H1 (cell line): Measurements from ENCODE around the gene EEF2. TPM values are rescaled to one million over a fixed set of nuclear protein-coding genes. Genes with fewer than 3 reads are reported as not detected.

ENCODE experiments used
- TAF7 ChIP-seq: optimal IDR thresholded peaks from 2 replicates; pipeline ENCODE3; 2011; ENCODE audit warnings: low read depth, mild to moderate bottlenecking, inconsistent platforms, low read length, moderate library complexity, borderline replicate concordance
- polyA plus RNA-seq, 7 experiments: library from polyadenylated mRNA; depleted of rRNA in 3 of 7; stranded (reverse) in 5 of 7; unstranded in 2 of 7; fragments of >200 nt in 5 of 7; fragments of 200-250 nt in 2 of 7; gene quantifications; 1 replicate in 5 of 7; 2 replicates in 1 of 7; 4 replicates in 1 of 7; pipeline versions ENCODE4 v1.2.1 to v1.2.3, GENCODE V29; 2011 to 2013; ENCODE audit warnings: missing spikeins in 2 of 7, mixed read lengths in 2 of 7
- total RNA-seq: library from RNA; stranded (reverse); fragmentation: NEBNext Ultra II Directional; extraction: Animal tissue kit (Norgen Biotek cat#: 25700); gene quantifications from 2 replicates; pipeline ENCODE4 v1.2.1, GENCODE V29; 2021
- TF ChIP-seq, protein P1 (sequence below): fragments of 300-600 bp; sonication (generic); IDR thresholded peaks from 2 replicates; pipeline ENCODE4 v1.7.1; 2012; ENCODE audit warnings: low read length, moderate library complexity, mild to moderate bottlenecking, inconsistent platforms; ENCODE audit not compliant: insufficient replicate concordance

EEF2 gene
- total and polyA plus RNA-seq, 2 of the 8 experiments (the other 6 are each of a cell fraction or from before 2014, with no cell fraction given): 1,554 to 3,380 TPM

DNA sequence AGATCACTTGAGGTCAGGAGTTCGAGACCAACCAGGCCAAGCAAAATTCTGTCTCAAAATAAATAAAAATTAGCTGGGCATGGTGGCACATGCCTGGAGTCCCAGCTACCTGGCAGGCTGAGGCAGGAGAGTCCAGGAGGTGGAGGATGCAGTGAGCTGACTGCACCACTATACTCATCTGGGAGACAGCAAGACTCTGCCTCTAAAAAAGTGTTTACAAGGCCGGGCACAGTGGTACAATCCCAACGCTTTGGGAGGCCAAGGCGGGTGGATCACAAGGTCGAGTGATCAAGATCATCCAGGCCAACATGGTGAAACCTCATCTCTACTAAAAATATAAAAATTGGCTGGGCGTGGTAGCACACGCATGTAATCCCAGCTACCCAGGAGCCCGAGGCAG is 10.1 kb downstream of the EEF2 start (continued):
- TF ChIP-seq, protein P1, sequence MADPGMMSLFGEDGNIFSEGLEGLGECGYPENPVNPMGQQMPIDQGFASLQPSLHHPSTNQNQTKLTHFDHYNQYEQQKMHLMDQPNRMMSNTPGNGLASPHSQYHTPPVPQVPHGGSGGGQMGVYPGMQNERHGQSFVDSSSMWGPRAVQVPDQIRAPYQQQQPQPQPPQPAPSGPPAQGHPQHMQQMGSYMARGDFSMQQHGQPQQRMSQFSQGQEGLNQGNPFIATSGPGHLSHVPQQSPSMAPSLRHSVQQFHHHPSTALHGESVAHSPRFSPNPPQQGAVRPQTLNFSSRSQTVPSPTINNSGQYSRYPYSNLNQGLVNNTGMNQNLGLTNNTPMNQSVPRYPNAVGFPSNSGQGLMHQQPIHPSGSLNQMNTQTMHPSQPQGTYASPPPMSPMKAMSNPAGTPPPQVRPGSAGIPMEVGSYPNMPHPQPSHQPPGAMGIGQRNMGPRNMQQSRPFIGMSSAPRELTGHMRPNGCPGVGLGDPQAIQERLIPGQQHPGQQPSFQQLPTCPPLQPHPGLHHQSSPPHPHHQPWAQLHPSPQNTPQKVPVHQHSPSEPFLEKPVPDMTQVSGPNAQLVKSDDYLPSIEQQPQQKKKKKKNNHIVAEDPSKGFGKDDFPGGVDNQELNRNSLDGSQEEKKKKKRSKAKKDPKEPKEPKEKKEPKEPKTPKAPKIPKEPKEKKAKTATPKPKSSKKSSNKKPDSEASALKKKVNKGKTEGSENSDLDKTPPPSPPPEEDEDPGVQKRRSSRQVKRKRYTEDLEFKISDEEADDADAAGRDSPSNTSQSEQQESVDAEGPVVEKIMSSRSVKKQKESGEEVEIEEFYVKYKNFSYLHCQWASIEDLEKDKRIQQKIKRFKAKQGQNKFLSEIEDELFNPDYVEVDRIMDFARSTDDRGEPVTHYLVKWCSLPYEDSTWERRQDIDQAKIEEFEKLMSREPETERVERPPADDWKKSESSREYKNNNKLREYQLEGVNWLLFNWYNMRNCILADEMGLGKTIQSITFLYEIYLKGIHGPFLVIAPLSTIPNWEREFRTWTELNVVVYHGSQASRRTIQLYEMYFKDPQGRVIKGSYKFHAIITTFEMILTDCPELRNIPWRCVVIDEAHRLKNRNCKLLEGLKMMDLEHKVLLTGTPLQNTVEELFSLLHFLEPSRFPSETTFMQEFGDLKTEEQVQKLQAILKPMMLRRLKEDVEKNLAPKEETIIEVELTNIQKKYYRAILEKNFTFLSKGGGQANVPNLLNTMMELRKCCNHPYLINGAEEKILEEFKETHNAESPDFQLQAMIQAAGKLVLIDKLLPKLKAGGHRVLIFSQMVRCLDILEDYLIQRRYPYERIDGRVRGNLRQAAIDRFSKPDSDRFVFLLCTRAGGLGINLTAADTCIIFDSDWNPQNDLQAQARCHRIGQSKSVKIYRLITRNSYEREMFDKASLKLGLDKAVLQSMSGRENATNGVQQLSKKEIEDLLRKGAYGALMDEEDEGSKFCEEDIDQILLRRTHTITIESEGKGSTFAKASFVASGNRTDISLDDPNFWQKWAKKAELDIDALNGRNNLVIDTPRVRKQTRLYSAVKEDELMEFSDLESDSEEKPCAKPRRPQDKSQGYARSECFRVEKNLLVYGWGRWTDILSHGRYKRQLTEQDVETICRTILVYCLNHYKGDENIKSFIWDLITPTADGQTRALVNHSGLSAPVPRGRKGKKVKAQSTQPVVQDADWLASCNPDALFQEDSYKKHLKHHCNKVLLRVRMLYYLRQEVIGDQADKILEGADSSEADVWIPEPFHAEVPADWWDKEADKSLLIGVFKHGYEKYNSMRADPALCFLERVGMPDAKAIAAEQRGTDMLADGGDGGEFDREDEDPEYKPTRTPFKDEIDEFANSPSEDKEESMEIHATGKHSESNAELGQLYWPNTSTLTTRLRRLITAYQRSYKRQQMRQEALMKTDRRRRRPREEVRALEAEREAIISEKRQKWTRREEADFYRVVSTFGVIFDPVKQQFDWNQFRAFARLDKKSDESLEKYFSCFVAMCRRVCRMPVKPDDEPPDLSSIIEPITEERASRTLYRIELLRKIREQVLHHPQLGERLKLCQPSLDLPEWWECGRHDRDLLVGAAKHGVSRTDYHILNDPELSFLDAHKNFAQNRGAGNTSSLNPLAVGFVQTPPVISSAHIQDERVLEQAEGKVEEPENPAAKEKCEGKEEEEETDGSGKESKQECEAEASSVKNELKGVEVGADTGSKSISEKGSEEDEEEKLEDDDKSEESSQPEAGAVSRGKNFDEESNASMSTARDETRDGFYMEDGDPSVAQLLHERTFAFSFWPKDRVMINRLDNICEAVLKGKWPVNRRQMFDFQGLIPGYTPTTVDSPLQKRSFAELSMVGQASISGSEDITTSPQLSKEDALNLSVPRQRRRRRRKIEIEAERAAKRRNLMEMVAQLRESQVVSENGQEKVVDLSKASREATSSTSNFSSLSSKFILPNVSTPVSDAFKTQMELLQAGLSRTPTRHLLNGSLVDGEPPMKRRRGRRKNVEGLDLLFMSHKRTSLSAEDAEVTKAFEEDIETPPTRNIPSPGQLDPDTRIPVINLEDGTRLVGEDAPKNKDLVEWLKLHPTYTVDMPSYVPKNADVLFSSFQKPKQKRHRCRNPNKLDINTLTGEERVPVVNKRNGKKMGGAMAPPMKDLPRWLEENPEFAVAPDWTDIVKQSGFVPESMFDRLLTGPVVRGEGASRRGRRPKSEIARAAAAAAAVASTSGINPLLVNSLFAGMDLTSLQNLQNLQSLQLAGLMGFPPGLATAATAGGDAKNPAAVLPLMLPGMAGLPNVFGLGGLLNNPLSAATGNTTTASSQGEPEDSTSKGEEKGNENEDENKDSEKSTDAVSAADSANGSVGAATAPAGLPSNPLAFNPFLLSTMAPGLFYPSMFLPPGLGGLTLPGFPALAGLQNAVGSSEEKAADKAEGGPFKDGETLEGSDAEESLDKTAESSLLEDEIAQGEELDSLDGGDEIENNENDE: no peak
- no peak for TF ChIP-seq TAF7
